Mesenchymal stem cell (in vitro differentiated cells and primary cell): Measurements from ENCODE around the gene CDNF.
A peak's percentile ranks its signal among the peaks of the same experiment; 100 is the strongest.

Experiments used
- DNase-seq: peaks from one replicate; pipeline ENCODE4 v3.0.0-alpha.2; 2013
- H2AFZ ChIP-seq: one replicate; pipeline ENCODE4 v1.6.1; 2013; ENCODE audit warnings: low read depth, mild to moderate bottlenecking, control low read depth, inconsistent platforms, low read length, moderate library complexity
- H2AK5ac ChIP-seq: 2 replicates; pipeline ENCODE4 v1.6.1; 2013; ENCODE audit warnings: low read length, moderate library complexity, mild to moderate bottlenecking, inconsistent platforms; ENCODE audit not compliant: severe bottlenecking
- H2BK120ac ChIP-seq: one replicate; pipeline ENCODE4 v1.6.1; 2013; ENCODE audit warnings: low read depth, mild to moderate bottlenecking, inconsistent platforms, low read length, moderate library complexity
- H2BK12ac ChIP-seq, 2 experiments: one replicate each; pipeline ENCODE4 v1.6.1; 2013; ENCODE audit warnings: inconsistent platforms in 2 of 2, low read length in 2 of 2, mild to moderate bottlenecking in 2 of 2, moderate library complexity in 2 of 2, control low read depth in 1 of 2
- H2BK15ac ChIP-seq: one replicate; pipeline ENCODE4 v1.6.1; 2013; ENCODE audit warnings: mild to moderate bottlenecking, low read depth, inconsistent platforms; ENCODE audit not compliant: poor library complexity, severe bottlenecking
- H2BK5ac ChIP-seq: 2 replicates; pipeline ENCODE4 v1.6.1; 2013; ENCODE audit warnings: low read depth, mild to moderate bottlenecking, low read length, control low read depth, inconsistent platforms; ENCODE audit not compliant: poor library complexity, severe bottlenecking
- H3K14ac ChIP-seq, 2 experiments: one replicate each; pipeline ENCODE4 v1.6.1; 2013; ENCODE audit warnings: inconsistent platforms in 2 of 2, low read length in 2 of 2, control low read depth in 1 of 2, mild to moderate bottlenecking in 1 of 2, moderate library complexity in 1 of 2
- H3K18ac ChIP-seq, 2 experiments: one replicate each; pipeline ENCODE4 v1.6.1; 2013; ENCODE audit warnings: inconsistent platforms in 2 of 2, low read length in 2 of 2, control low read depth in 1 of 2, low read depth in 1 of 2, mild to moderate bottlenecking in 1 of 2
- H3K23ac ChIP-seq, 2 experiments: one replicate each; pipeline ENCODE4 v1.6.1; 2013; ENCODE audit warnings: inconsistent platforms in 2 of 2, low read length in 2 of 2, mild to moderate bottlenecking in 2 of 2, moderate library complexity in 2 of 2, control low read depth in 1 of 2
- H3K27ac ChIP-seq: 2 replicates; pipeline ENCODE4 v1.5.1; 2013; ENCODE audit warnings: mild to moderate bottlenecking, moderate library complexity, low read length, control low read depth, inconsistent platforms; ENCODE audit not compliant: poor library complexity, severe bottlenecking
- H3K27me3 ChIP-seq, 2 experiments: 2 replicates each; pipeline versions ENCODE4 v1.6.1 to v1.7.0; 2013; ENCODE audit warnings: low read length in 2 of 2, mild to moderate bottlenecking in 2 of 2, moderate library complexity in 2 of 2, control low read depth in 1 of 2, inconsistent platforms in 1 of 2; ENCODE audit not compliant: control insufficient read depth in 1 of 2, insufficient read depth in 1 of 2
- H3K36me3 ChIP-seq, 2 experiments: 2 replicates each; pipeline versions ENCODE4 v1.6.1 to v1.7.0; 2013; ENCODE audit warnings: low read length in 2 of 2, control low read depth in 1 of 2, inconsistent platforms in 1 of 2, low read depth in 1 of 2, mild to moderate bottlenecking in 1 of 2; ENCODE audit not compliant: insufficient read depth in 2 of 2, control insufficient read depth in 1 of 2
- H3K4ac ChIP-seq, 2 experiments: one replicate each; pipeline ENCODE4 v1.6.1; 2013; ENCODE audit warnings: inconsistent platforms in 2 of 2, low read length in 2 of 2, mild to moderate bottlenecking in 2 of 2, moderate library complexity in 2 of 2, control low read depth in 1 of 2, low read depth in 1 of 2
- H3K4me1 ChIP-seq: 2 replicates; pipeline ENCODE4 v1.6.1; 2013; ENCODE audit warnings: low read depth, low read length, control low read depth; ENCODE audit not compliant: control insufficient read depth, insufficient read depth
- H3K4me2 ChIP-seq: 2 replicates; pipeline ENCODE4 v1.6.1; 2013; ENCODE audit warnings: low read length, mild to moderate bottlenecking, inconsistent platforms; ENCODE audit not compliant: poor library complexity, severe bottlenecking
- H3K4me3 ChIP-seq, 2 experiments: 2 replicates each; pipeline versions ENCODE4 v1.5.1 to v1.7.0; 2013; ENCODE audit warnings: low read length in 2 of 2, mild to moderate bottlenecking in 2 of 2, control low read depth in 1 of 2, low read depth in 1 of 2; ENCODE audit not compliant: insufficient read depth in 1 of 2
- H3K79me1 ChIP-seq: replicated peaks from 2 replicates; pipeline ENCODE4 v1.6.1; 2013; ENCODE audit warnings: mild to moderate bottlenecking, control low read depth, low read length, inconsistent platforms; ENCODE audit not compliant: poor library complexity, severe bottlenecking
- H3K9ac ChIP-seq: 2 replicates; pipeline ENCODE4 v1.7.0; 2013; ENCODE audit warnings: mild to moderate bottlenecking, low read length, moderate library complexity
- H3K9me3 ChIP-seq: 2 replicates; pipeline ENCODE4 v1.7.0; 2013; ENCODE audit warnings: mild to moderate bottlenecking, low read length; ENCODE audit not compliant: control insufficient read depth
- H4K8ac ChIP-seq: one replicate; pipeline ENCODE4 v1.6.1; 2013; ENCODE audit warnings: inconsistent platforms, mild to moderate bottlenecking, low read length, moderate library complexity
- H4K91ac ChIP-seq: one replicate; pipeline ENCODE4 v1.6.1; 2013; ENCODE audit warnings: mild to moderate bottlenecking, low read length, inconsistent platforms
- WGBS: methylation state at CpG from one replicate; pipeline ENCODE4 v1.1.7; 2013; ENCODE audit warnings: mixed read lengths; 5-methylcytosine and 5-hydroxymethylcytosine counted together

CDNF gene

DNA sequence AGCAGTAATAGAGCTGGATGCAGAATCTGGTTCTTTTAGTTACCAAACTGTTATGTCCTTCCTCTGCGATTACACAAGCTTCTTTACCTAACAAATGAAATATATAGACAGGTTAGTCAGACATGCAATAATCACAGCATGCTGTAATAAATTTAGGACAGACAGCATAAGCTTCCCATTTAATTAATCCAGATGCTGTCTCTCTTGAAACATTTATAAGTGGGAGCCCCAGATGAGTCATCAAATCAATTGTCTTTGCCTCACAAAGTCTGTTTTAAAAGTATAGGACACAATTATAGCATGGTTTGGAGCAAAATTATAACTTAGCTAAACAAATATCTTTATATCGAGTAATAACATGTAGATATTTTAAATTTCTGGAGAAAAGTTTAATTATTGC, 1.6 kb downstream of the CDNF start:
- Histone ChIP-seq H3K79me1 (no peaks in the 10 kb centered on the region), H3K9me3 (no peaks in the 10 kb centered on the region), H3K27me3 (no peaks in the 10 kb centered on the region), H3K23ac (no peak overlapping the region), H3K9ac (no peak overlapping the region), H3K4ac (no peak overlapping the region), H2BK15ac (no peak overlapping the region), H3K4me1 (no peaks in the 10 kb centered on the region), H2BK120ac (no peak overlapping the region), H3K4me2 (no peak overlapping the region), H3K4me3 (no peak overlapping the region), H2AK5ac (no peak overlapping the region), H2BK12ac (no peak overlapping the region), H4K91ac (no peak overlapping the region), H2AFZ (no peak overlapping the region), H4K8ac (no peak overlapping the region), H3K18ac (no peak overlapping the region), H3K27ac (no peak overlapping the region), H2BK5ac (no peak overlapping the region), H3K36me3 (peaks cover 0 to 35% of the 10 kb centered on the region in 2 experiments), H3K14ac (no peak overlapping the region)
- DNase-seq = no peak
- 80% methylated on average over 1 of the region's 2 CpGs for WGBS

DNA sequence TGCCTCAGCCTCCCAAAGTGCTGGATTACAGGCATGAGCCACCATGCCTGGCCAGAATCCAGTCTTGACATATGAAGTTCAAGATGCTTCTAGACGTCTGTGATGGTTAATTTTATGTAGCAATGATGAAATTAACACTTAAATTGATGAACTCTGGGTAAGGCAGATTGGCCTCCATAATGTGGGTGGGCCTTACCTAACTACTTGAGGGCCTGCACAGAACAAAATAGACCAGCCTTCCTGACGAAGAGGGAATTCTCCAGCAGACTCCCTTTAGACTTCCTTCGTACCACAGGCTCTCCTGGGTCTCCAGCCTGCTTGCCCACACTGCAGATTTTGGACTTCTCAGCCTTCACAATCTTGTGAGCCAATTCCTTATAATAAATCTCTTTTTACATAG, 4.7 kb downstream of the CDNF start:
- Histone ChIP-seq H3K9me3 (no peaks in the 10 kb centered on the region), H2BK12ac (no peak overlapping the region), H3K79me1 (no peaks in the 10 kb centered on the region), H3K4me1 (no peaks in the 10 kb centered on the region), H4K91ac (no peak overlapping the region), H3K4me2 (no peak overlapping the region), H2BK120ac (no peak overlapping the region), H2BK15ac (no peak overlapping the region), H3K27ac (no peak overlapping the region), H3K23ac (no peak overlapping the region), H3K14ac (no peak overlapping the region), H4K8ac (no peak overlapping the region), H3K18ac (no peak overlapping the region), H2AFZ (no peak overlapping the region), H3K36me3 (peaks cover 0 to 22% of the 10 kb centered on the region in 2 experiments), H3K27me3 (no peaks in the 10 kb centered on the region), H2AK5ac (no peak overlapping the region), H2BK5ac (no peak overlapping the region), H3K9ac (no peak overlapping the region), H3K4me3 (no peak overlapping the region), H3K4ac (no peak overlapping the region)
- no peak for DNase-seq
- 76% methylated on average over 3 of the region's 3 CpGs for WGBS

DNA sequence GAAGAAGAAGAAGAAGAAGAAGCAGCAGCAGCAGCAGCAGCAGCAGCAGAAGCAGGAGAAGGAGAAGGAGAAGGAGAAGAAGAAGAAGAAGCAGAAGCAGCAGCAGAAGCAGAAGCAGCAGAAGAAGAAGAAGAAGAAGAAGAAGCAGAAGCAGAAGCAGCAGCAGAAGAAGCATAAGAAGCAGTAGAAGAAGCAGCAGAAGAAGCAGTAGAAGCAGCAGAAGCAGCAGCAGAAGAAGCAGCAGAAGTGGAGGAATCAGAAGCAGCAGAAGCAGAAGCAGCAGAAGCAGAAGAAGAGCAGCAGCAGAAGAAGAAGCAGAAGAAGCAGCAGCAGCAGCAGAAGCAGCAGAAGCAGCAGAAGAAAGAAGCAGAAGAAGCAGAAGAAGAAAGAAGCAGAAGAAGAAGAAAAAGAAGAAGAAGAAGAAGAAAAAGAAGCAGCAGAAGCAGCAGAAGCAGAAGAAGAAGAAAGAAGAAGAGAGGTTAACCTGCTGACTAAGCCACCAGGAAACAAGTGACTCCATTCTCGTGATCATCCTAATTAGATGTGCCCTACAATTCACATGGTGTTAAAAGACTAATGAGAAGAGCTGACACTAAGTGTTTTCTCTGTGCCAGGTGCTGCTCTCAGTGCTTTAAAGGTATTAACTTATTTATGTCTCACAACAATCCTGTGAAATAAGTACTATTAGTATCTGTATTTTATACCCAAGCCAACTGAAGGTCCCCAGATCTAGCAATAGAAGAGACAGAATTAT, 11.6 kb downstream of the CDNF start:
- peak overlapping the region in 1 of 2 experiments; percentile 89 for H3K23ac ChIP-seq
- 100% methylated on average over 1 of the region's 1 CpG for WGBS

DNA sequence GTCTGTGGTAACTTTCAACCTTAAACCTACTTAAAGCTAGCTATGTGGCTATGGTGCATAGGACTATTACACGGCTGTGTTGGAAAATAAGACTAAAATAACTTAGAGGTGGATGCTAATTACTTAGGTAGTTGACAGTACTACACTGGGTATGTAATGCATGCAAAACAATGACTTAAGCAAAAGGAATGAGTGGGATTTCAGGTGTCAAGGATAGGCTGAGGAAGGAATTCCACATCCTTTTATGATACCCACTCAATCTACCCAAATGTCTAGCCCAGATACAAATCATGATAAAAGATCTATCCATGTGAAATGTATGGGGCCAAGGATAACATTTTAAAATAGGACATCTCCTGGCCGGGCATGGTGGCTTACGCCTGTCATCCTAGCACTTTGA, 13.9 kb downstream of the CDNF start:
- Histone ChIP-seq H3K27ac (no peak overlapping the region), H2BK5ac (no peak overlapping the region), H3K9ac (no peak overlapping the region), H2BK12ac (no peak overlapping the region), H2BK15ac (no peak overlapping the region), H2AK5ac (no peak overlapping the region), H2BK120ac (no peak overlapping the region), H3K4me2 (no peak overlapping the region), H3K27me3 (peaks cover 0 to 7% of the 10 kb centered on the region in 2 experiments), H4K8ac (no peak overlapping the region), H2AFZ (no peak overlapping the region), H3K79me1 (no peaks in the 10 kb centered on the region), H3K9me3 (no peaks in the 10 kb centered on the region), H3K36me3 (no peaks in the 10 kb centered on the region), H3K4ac (no peak overlapping the region), H3K14ac (no peak overlapping the region), H3K4me1 (no peaks in the 10 kb centered on the region), H4K91ac (no peak overlapping the region), H3K23ac (no peak overlapping the region), H3K4me3 (no peak overlapping the region), H3K18ac (no peak overlapping the region)
- DNase-seq = no peak
- 98% methylated on average over 3 of the region's 3 CpGs for WGBS

More for the DNA sequence above, 11.6 kb downstream of the CDNF start:
- no peak overlapping the region for H4K8ac ChIP-seq
- no peaks in the 10 kb centered on the region for H3K9me3 ChIP-seq
- no peak overlapping the region for H2BK12ac ChIP-seq
- H2AK5ac ChIP-seq = no peak overlapping the region
- no peaks in the 10 kb centered on the region for H3K79me1 ChIP-seq
- H3K18ac ChIP-seq = no peak overlapping the region
- H3K14ac ChIP-seq = peak overlapping the region in 1 of 2 experiments; percentile 20
- peaks cover 0 to 7% of the 10 kb centered on the region in 2 experiments for H3K27me3 ChIP-seq
- no peak overlapping the region for H3K9ac ChIP-seq
- H3K4ac ChIP-seq = no peak overlapping the region
- no peak overlapping the region for H4K91ac ChIP-seq
- no peak overlapping the region for H3K4me3 ChIP-seq
- no peaks in the 10 kb centered on the region for H3K36me3 ChIP-seq
- no peaks in the 10 kb centered on the region for H3K4me1 ChIP-seq
- no peak for DNase-seq
- H2AFZ ChIP-seq = no peak overlapping the region
- H2BK120ac ChIP-seq = no peak overlapping the region
- H3K4me2 ChIP-seq = no peak overlapping the region
- no peak overlapping the region for H3K27ac ChIP-seq
- no peak overlapping the region for H2BK15ac ChIP-seq
- H2BK5ac ChIP-seq = no peak overlapping the region
